Brain microvascular endothelial cell (primary cell): ENCODE results near the gene ZER1.

Experiments
- DNase-seq: peaks from one replicate; pipeline ENCODE4 v3.0.0-alpha.2; 2020
- H3K27ac ChIP-seq: fragments of 250-450 bp; sonication (Bioruptor Pico); 2 replicates; pipeline ENCODE4 v1.5.1; 2020; ENCODE audit warnings: mild to moderate bottlenecking, moderate library complexity
- H3K27me3 ChIP-seq: fragments of 250-450 bp; sonication (Bioruptor Pico); replicated peaks from 2 replicates; pipeline ENCODE4 v1.5.1; 2020; ENCODE audit warnings: mild to moderate bottlenecking
- H3K36me3 ChIP-seq: fragments of 250-450 bp; sonication (Bioruptor Pico); replicated peaks from 2 replicates; pipeline ENCODE4 v1.5.1; 2020; ENCODE audit warnings: mild to moderate bottlenecking
- H3K4me3 ChIP-seq: 2 replicates; pipeline ENCODE4 v1.5.1; 2011; ENCODE audit warnings: low read depth, mild to moderate bottlenecking, control low read depth, low read length, moderate library complexity
- CTCF ChIP-seq: IDR thresholded peaks from 2 replicates; pipeline ENCODE4 v1.5.1; 2011; ENCODE audit warnings: low read depth, mild to moderate bottlenecking, moderate library complexity, low read length, control low read depth, inconsistent platforms; ENCODE audit errors: missing control alignments
- in situ Hi-C: cut with HindIII; loops from 2 replicates; pipeline ENCODE4 v1.10.0; 2017; ENCODE audit warnings: low sequenced_read_pairs, low pct_ligation_motif_present

The ZER1 gene

DNA sequence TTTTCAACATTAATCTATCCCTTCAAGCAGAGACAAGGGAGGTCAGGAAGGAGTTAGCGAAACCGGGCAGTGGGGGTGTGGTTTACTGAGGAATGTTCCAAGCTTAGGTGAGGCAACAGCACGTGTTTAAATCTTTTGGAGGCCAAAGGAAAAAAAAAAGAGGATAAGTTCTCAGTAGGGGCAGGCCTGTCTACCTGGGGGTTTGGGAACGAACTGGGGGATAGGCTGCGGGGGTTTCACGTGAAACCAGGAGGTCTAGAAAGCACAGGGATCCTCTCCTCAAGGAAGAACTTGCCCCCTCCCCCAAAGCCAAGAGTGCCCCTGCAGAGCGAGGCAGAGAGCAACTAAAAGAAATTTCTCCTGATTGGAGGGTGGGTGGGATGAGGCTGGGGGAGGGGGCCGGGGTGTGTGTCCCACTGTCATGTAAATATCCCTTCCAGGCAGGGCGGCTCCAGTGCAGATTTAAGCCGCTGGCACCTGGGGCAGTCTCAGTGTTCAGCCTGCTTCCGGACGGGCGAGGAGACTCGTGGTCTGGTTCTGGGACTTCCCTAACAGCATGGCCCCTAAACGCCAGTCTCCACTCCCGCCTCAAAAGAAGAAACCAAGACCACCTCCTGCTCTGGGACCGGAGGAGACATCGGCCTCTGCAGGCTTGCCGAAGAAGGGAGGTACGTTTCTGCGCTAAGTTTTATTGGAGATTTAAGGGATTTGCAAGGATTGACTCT is 88.2 kb downstream of the ZER1 start:
- Histone ChIP-seq H3K27ac (peak overlapping the region; percentile 53), H3K27me3 (no peaks in the 10 kb centered on the region), H3K4me3 (peak overlapping the region; percentile 82), H3K36me3 (no peaks in the 10 kb centered on the region)
- no peak for DNase-seq
- TF ChIP-seq CTCF, result no peak
- in situ Hi-C loops, result no loop called here
